K562 (cell line): ENCODE measurements around the gene CYP2W1. TPM values are rescaled to one million over a fixed set of nuclear protein-coding genes. Genes with fewer than 3 reads are reported as not detected.

Source experiments
- ATAC-seq: fragments of 200-7000 bp; cut with Tn5 transposase; 3 replicates; pipeline ENCODE4 v1.9.1; 2020; ENCODE audit warnings: moderate library complexity
- BruUV-seq: library from RNA; stranded (reverse); fragments of 400-500 nt; replicated peaks from 2 replicates; lab custom pipeline; 2021; lab: Mats Ljungman, UMichigan
- CTCF ChIA-PET: fragments of 300-600 bp; formaldehyde crosslinking; extraction: SDS; loops from one replicate; lab custom pipeline; 2021; ENCODE audit warnings: low intra/inter-chr PET ratio; lab: Yijun Ruan, JAX
- POLR2A ChIA-PET: fragments of 300-600, 350-650 bp; sonication (Branson Sonifier 250); formaldehyde crosslinking; extraction: SDS; loops from one replicate; lab custom pipeline; 2021; ENCODE audit warnings: antibody characterized with exemption, inconsistent platforms; lab: Yijun Ruan, JAX
- DNase-seq, 4 experiments: peaks; one replicate each; pipeline versions ENCODE4 v3.0.0 to v3.0.0-alpha.2; 2011 to 2018; ENCODE audit warnings: low spot score in 3 of 4, mixed read lengths in 3 of 4; ENCODE audit errors: extremely low read depth in 1 of 4
- FAIRE-seq: peaks from 2 replicates; lab custom pipeline; 2011; peaks lifted over from hg19 to GRCh38; lab: Jason Lieb, UNC
- H2AFZ ChIP-seq: 2 replicates; pipeline ENCODE4 v1.6.0; 2011; ENCODE audit warnings: low read depth, low read length, control low read depth, inconsistent platforms
- H3K27ac ChIP-seq: fragments of 200-600 bp; 3 replicates; pipeline ENCODE4 v1.8.0; 2011; ENCODE audit warnings: low read depth, mild to moderate bottlenecking, control low read depth, inconsistent platforms, low read length, moderate library complexity, mixed read lengths; ENCODE audit errors: extremely low read depth
- H3K27me3 ChIP-seq, 2 experiments: fragments of 300-600 bp in 1 of 2; 2 replicates in 1 of 2; 3 replicates in 1 of 2; pipeline versions ENCODE4 v1.6.0 to v1.8.0; 2011; ENCODE audit warnings: inconsistent platforms in 2 of 2, low read length in 2 of 2, mild to moderate bottlenecking in 1 of 2, mixed read lengths in 1 of 2, moderate library complexity in 1 of 2; ENCODE audit not compliant: control insufficient read depth in 2 of 2, insufficient read depth in 2 of 2
- H3K36me3 ChIP-seq: fragments of 300-600 bp; 3 replicates; pipeline ENCODE4 v1.8.0; 2011; ENCODE audit warnings: mild to moderate bottlenecking, low read length, inconsistent platforms; ENCODE audit not compliant: control insufficient read depth, insufficient read depth
- H3K4me1 ChIP-seq, 2 experiments: fragments of 200-600 bp in 1 of 2; replicated peaks in 1 of 2; 2 replicates in 1 of 2; 3 replicates in 1 of 2; pipeline versions ENCODE4 v1.5.1 to v1.8.0; 2011; ENCODE audit warnings: inconsistent platforms in 2 of 2, low read length in 2 of 2, mild to moderate bottlenecking in 1 of 2, mixed read lengths in 1 of 2, moderate library complexity in 1 of 2; ENCODE audit not compliant: control insufficient read depth in 2 of 2, insufficient read depth in 2 of 2
- H3K4me2 ChIP-seq: 2 replicates; pipeline ENCODE4 v1.6.1; 2011; ENCODE audit warnings: low read length, control low read depth, inconsistent platforms, mixed read lengths; ENCODE audit not compliant: insufficient read depth
- H3K4me3 ChIP-seq: fragments of 200-600 bp; sonication (generic), shearing (Covaris generic); 2 replicates; pipeline ENCODE4 v1.5.1; 2016; ENCODE audit warnings: control low read depth, inconsistent platforms
- H3K79me2 ChIP-seq: fragments of 200-600 bp; 3 replicates; pipeline ENCODE4 v1.8.0; 2011; ENCODE audit warnings: low read length, inconsistent platforms; ENCODE audit not compliant: control insufficient read depth, insufficient read depth
- H3K9ac ChIP-seq, 2 experiments: 2 replicates each; pipeline versions ENCODE4 v1.6.0 to v1.6.1; 2011; ENCODE audit warnings: low read depth in 2 of 2, low read length in 2 of 2, control low read depth in 1 of 2, inconsistent platforms in 1 of 2, mild to moderate bottlenecking in 1 of 2, mixed read lengths in 1 of 2; ENCODE audit not compliant: insufficient read depth in 1 of 2
- H3K9me1 ChIP-seq: one replicate; pipeline ENCODE4 v1.6.0; 2011; ENCODE audit warnings: inconsistent platforms, mild to moderate bottlenecking, low read length, moderate library complexity; ENCODE audit not compliant: control insufficient read depth, insufficient read depth
- H3K9me3 ChIP-seq: replicated peaks from 2 replicates; pipeline ENCODE4 v1.5.1; 2011; ENCODE audit warnings: low read depth, low read length, inconsistent platforms; ENCODE audit not compliant: control insufficient read depth, insufficient read depth
- H4K20me1 ChIP-seq: replicated peaks from 2 replicates; pipeline ENCODE4 v1.6.1; 2011; ENCODE audit warnings: low read length, inconsistent platforms, mixed read lengths; ENCODE audit not compliant: control insufficient read depth, insufficient read depth
- ASH1L ChIP-seq: fragments of 450-650 bp; IDR thresholded peaks from 2 replicates; pipeline ENCODE4 v1.6.1; 2018; ENCODE audit warnings: borderline replicate concordance, mild to moderate bottlenecking, low read depth; ENCODE audit not compliant: partially characterized antibody
- BRF2 ChIP-seq: IDR thresholded peaks from 3 replicates; pipeline ENCODE4 v1.6.1; 2011; ENCODE audit warnings: borderline replicate concordance, mild to moderate bottlenecking; ENCODE audit not compliant: insufficient read length, insufficient read depth
- CCAR2 ChIP-seq: fragments of 200-400 bp; formaldehyde crosslinking; IDR thresholded peaks from 2 replicates; pipeline ENCODE4 v1.6.1; 2017; ENCODE audit warnings: mild to moderate bottlenecking, low read depth, low read length
- ELF2 ChIP-seq: fragments of 250-450 bp; sonication (Bioruptor Pico); IDR thresholded peaks from 2 replicates; pipeline ENCODE4 v1.5.0; 2021; ENCODE audit warnings: mild to moderate bottlenecking
- FUS ChIP-seq: fragments of 200-400 bp; formaldehyde crosslinking; optimal IDR thresholded peaks from 2 replicates; pipeline ENCODE3; 2017; ENCODE audit warnings: low read depth, low read length
- HMBOX1 ChIP-seq: sonication (generic); IDR thresholded peaks from 2 replicates; pipeline ENCODE4 v1.6.1; 2016
- HMGN3 ChIP-seq: IDR thresholded peaks from 2 replicates; pipeline ENCODE4 v1.6.1; 2011; ENCODE audit warnings: borderline replicate concordance, low read depth, mild to moderate bottlenecking, mixed read lengths, low read length; ENCODE audit not compliant: insufficient read length; ENCODE audit errors: extremely low read depth
- HNRNPUL1 ChIP-seq: fragments of 200-400 bp; formaldehyde crosslinking; IDR thresholded peaks from 2 replicates; pipeline ENCODE4 v1.6.1; 2017; ENCODE audit warnings: low read length
- MCM7 ChIP-seq, 2 experiments: fragments of 450-650 bp; IDR thresholded peaks; 2 replicates each; pipeline ENCODE4 v1.6.1; 2016 to 2018
- MEIS2 ChIP-seq: fragments of 450-650 bp; IDR thresholded peaks from 2 replicates; pipeline ENCODE4 v1.6.1; 2014; ENCODE audit warnings: mild to moderate bottlenecking; ENCODE audit not compliant: partially characterized antibody
- NEUROD1 ChIP-seq: fragments of 150-350 bp; IDR thresholded peaks from 2 replicates; pipeline ENCODE4 v1.6.1; 2014; ENCODE audit warnings: borderline replicate concordance, low read length, low read depth; ENCODE audit not compliant: partially characterized antibody
- ZBTB2 ChIP-seq: fragments of 450-650 bp; IDR thresholded peaks from 2 replicates; pipeline ENCODE4 v1.6.1; 2016; ENCODE audit warnings: antibody characterized with exemption
- ZEB2 ChIP-seq: fragments of 450-650 bp; IDR thresholded peaks from 2 replicates; pipeline ENCODE4 v1.6.1; 2016
- ZNF121 ChIP-seq: sonication (generic); formaldehyde crosslinking; conservative IDR thresholded peaks from 2 replicates; pipeline ENCODE4 v1.8.0; 2022; ENCODE audit warnings: missing genetic modification reagents
- ZNF316 ChIP-seq: fragments of 450-650 bp; IDR thresholded peaks from 2 replicates; pipeline ENCODE4 v1.6.1; 2016
- ZNF444 ChIP-seq: fragments of 250-450 bp; sonication (Bioruptor Pico); IDR thresholded peaks from 2 replicates; pipeline ENCODE4 v1.4.0; 2020; ENCODE audit warnings: mild to moderate bottlenecking, moderate library complexity
- ZNF583 ChIP-seq: fragments of 250-450 bp; sonication (Bioruptor Pico); IDR thresholded peaks from 2 replicates; pipeline ENCODE4 v1.4.0; 2020
- ZNF695 ChIP-seq: fragments of 450-650 bp; formaldehyde crosslinking; IDR thresholded peaks from 2 replicates; pipeline ENCODE4 v1.4.0; 2020; ENCODE audit warnings: mild to moderate bottlenecking, moderate library complexity
- ZNF696 ChIP-seq: fragments of 250-450 bp; sonication (Bioruptor Pico); conservative IDR thresholded peaks from 2 replicates; pipeline ENCODE4 v1.4.0; 2020; ENCODE audit warnings: mild to moderate bottlenecking, moderate library complexity
- ZNF76 ChIP-seq: fragments of 250-450 bp; sonication (Bioruptor Pico); IDR thresholded peaks from 2 replicates; pipeline ENCODE4 v1.4.0; 2020; ENCODE audit warnings: mild to moderate bottlenecking, moderate library complexity, borderline replicate concordance
- ZNF778 ChIP-seq: fragments of 450-650 bp; formaldehyde crosslinking; IDR thresholded peaks from 2 replicates; pipeline ENCODE4 v1.4.0; 2020; ENCODE audit warnings: mild to moderate bottlenecking, moderate library complexity
- WGBS: fragments of 100-300 bp; shearing (Covaris generic); methylation state at CpG from one replicate; pipeline ENCODE4 v1.1.6; 2016; ENCODE audit warnings: low coverage, mixed read lengths; ENCODE audit not compliant: insufficient coverage; ENCODE audit errors: missing lambda C conversion rate; 5-methylcytosine and 5-hydroxymethylcytosine counted together
- in situ Hi-C: fragments of 300-500 bp; cut with MboI; formaldehyde crosslinking; loops from 4 replicates; pipeline ENCODE4 v1.15.0; 2018; ENCODE audit warnings: inconsistent platforms, mixed read lengths
- intact Hi-C: fragments of 100-400 bp; cut with micrococcal nuclease; formaldehyde crosslinking; loops from 2 replicates; pipeline ENCODE4 v1.14.2; 2022
- polyA plus RNA-seq, 8 experiments: library from polyadenylated mRNA; depleted of rRNA in 4 of 8; stranded (reverse) in 5 of 8; unstranded in 3 of 8; fragments of >200 nt; fragmentation: Nextera tagmentation in 2 of 8; fragmentation: Illumina TruSeq in 1 of 8; extraction: Ambion mirVana in 2 of 8; extraction: Trizol in 1 of 8; gene quantifications; 2 replicates each; pipeline versions ENCODE4 v1.2.1 to v1.2.3, GENCODE V29; 2011 to 2014; ENCODE audit warnings: inconsistent platforms in 1 of 8, missing spikeins in 1 of 8
- total RNA-seq, 7 experiments: library from RNA; depleted of rRNA in 6 of 7; stranded (reverse); fragments of >200 nt in 6 of 7; fragmentation: Illumina TruSeq in 2 of 7; extraction: Trizol in 2 of 7; gene quantifications; 2 replicates each; pipeline versions ENCODE4 v1.2.1 to v1.2.3, GENCODE V29; 2011 to 2021; ENCODE audit warnings: low replicate concordance in 1 of 7

The CYP2W1 gene
- total and polyA plus RNA-seq, 9 of the 15 experiments (the other 6 are each of a cell fraction or from before 2014, with no cell fraction given) = not detected

- TF ChIP-seq ZNF695 (no peak), ZEB2 (no peak), ZNF444 (CRISPR knock-in tag) (no peak), HMGN3 (no peak)
These were observed 1.6 kb downstream of the CYP2W1 start (continued) for GRCh38 chr7:984361-985126.

GRCh38 chr7:985127-985416 lies 2.1 kb downstream of the CYP2W1 start:
- 24% methylated on average over 12 of the region's 16 CpGs for WGBS
- H3K4me2 ChIP-seq = no peak overlapping the region
- FAIRE-seq (no peak), ATAC-seq (no peak), DNase-seq (no peak)
- no peaks in the 10 kb centered on the region for H3K36me3 ChIP-seq
- ChIA-PET CTCF (no interaction called here), POLR2A (no interaction called here)
- no peaks in the 10 kb centered on the region for H3K9me3 ChIP-seq
- H3K79me2 ChIP-seq = no peaks in the 10 kb centered on the region
- no peak overlapping the region for H3K9ac ChIP-seq
- peaks cover 2% of the 10 kb centered on the region for H3K9me1 ChIP-seq
- no TSS peak for BruUV-seq
- in situ Hi-C loops = loop anchor here (25.0 kb wide), 1 partner anchor 177 kb away; the partner anchor contains the start of gene ZFAND2A
- no peak overlapping the region for H3K4me3 ChIP-seq
- intact Hi-C loops = no loop called here
- H3K27me3 ChIP-seq = peaks cover 5 to 32% of the 10 kb centered on the region in 2 experiments; a peak in 4 of 5 replicates
- 0 out of 2 replicates have a peak, but pooled peaks cover 3% of the 10 kb centered on the region for H4K20me1 ChIP-seq
- H3K4me1 ChIP-seq = peaks cover 0 to 68% of the 10 kb centered on the region in 2 experiments; a peak in 2 of 5 replicates
- H2AFZ ChIP-seq = no peak overlapping the region
- H3K27ac ChIP-seq = no peak overlapping the region
- TF ChIP-seq CCAR2 (no peak), ZBTB2 (no peak), ASH1L (no peak), ELF2 (no peak), ZNF76 (CRISPR knock-in tag) (no peak), ZNF696 (CRISPR knock-in tag) (no peak), MEIS2 (no peak), FUS (no peak), BRF2 (no peak), HMBOX1 (no peak), ZNF121 (CRISPR knock-in tag) (no peak), NEUROD1 (no peak), ZNF316 (no peak), ZNF778 (CRISPR knock-in tag) (no peak), HNRNPUL1 (no peak), ZNF583 (no peak), MCM7 (IDR thresholded peaks at IDR 0.05) (no peak)
